Measurements from ENCODE around the gene TAF1. TPM values are rescaled to one million over a fixed set of nuclear protein-coding genes. Genes with fewer than 3 reads are reported as not detected.
"Not testable (repeated sequence)": the region's sequence is repeated elsewhere in the genome, so short reads cannot be mapped to it uniquely, and the experiment has no call there.

Gene TAF1
- total RNA-seq, 1 experiment from 2014 or later: 17.1 TPM

GRCh38 chrX:71509289-71509688 lies 143.1 kb downstream of the TAF1 start:
- no peak for DNase-seq (ENCODE audit: low read depth)

DNA sequence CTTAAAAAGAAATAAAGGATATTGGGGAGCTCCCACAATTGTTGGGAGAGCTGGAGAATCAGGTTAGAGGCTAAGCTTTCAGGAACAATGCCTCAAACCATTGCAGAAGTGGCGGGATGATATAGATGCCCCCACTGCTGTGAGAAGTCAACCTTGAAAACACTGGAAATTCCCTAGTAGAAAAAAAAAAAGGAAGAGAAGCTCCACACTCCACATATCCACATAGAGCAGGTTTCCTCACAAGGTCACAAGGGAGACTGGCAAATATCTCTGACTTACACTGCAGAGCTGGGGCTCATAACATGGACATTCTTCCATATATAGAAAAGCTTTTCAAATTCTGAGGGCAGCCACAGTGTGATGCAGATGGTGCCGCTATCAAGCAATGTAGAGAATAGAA lies 144.0 kb downstream of the TAF1 start:
- DNase-seq (ENCODE audit: low read depth): no peak

DNA sequence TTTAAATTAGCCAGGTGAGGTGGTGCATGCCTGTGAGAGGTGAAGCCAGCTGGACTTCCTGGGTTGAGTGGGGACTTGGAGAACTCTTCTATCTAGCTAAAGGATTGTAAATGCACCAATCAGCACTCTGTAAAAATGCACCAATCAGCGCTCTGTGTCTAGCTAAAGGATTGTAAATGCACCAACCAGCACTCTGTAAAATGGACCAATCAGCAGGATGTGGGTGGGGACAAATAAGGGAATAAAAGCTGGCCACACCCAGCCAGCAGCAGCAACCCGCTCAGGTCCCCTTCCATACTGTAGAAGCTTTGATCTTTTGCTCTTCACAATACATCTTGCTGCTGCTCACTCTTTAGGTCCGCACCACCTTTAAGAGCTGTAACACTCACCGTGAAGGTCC lies 147.6 kb downstream of the TAF1 start:
- DNase-seq (ENCODE audit: low read depth): not testable (repeated sequence)

DNA sequence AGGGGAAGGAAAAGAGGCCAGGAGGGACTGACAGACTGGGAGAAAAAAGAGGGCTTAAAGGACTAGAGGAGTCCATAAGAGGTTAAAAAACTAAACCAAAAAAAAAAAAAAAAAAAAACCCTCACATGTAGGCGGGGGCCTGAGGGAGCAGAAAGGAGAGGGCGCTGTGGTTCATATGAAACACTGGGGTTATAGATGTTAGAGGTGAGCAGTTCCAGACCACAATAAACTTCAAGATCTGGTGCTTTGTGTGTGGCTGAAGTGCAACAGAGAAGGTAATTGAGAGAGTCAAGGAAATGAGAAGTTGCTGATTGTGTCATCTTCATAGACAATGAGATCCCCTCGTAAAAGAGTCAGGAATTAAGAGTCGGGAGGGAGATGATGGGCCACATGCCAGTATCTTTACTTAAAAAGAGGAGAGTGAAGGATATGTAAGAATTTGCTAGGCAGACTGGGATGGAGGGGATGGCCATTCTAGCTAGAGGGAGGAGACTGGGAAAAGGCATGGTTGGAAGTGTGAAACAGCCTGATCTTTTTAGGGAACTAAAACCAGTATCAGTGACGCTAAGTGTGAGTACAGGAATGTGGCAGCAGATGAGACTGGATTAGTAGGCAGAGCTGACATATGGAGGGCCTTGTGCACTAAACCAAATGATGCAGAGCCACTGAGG lies 148.3 kb downstream of the TAF1 start:
- no peak for DNase-seq (ENCODE audit: low read depth)

GRCh38 chrX:71515038-71515396 lies 148.9 kb downstream of the TAF1 start:
- no peak for DNase-seq (ENCODE audit: low read depth)

Other genes with a start within 250 kb of the TAF1 start
- 14.2 and 21.3 TPM in 2 replicates for gene MED12, start 247.8 kb upstream of the TAF1 start, total RNA-seq (2014; rRNA removed)
- gene NLGN3, start 221.5 kb upstream of the TAF1 start, total RNA-seq (2014; rRNA removed): 0.06 and 0.23 TPM in 2 replicates
- gene GJB1, start 143.1 kb upstream of the TAF1 start, total RNA-seq (2014; rRNA removed): not detected in 2 replicates
- 20.8 and 21.9 TPM in 2 replicates for gene ZMYM3, start 112.2 kb upstream of the TAF1 start, total RNA-seq (2014; rRNA removed)
- 393 and 463 TPM in 2 replicates for gene NONO, start 82.7 kb upstream of the TAF1 start, total RNA-seq (2014; rRNA removed)
- gene ITGB1BP2, start 64.6 kb upstream of the TAF1 start, total RNA-seq (2014; rRNA removed): 1.6 and 1.9 TPM in 2 replicates
- 48.3 and 55.3 TPM in 2 replicates for gene OGT, start 166.7 kb downstream of the TAF1 start, total RNA-seq (2014; rRNA removed)
- gene GCNA, start 212.1 kb downstream of the TAF1 start, total RNA-seq (2014; rRNA removed): 2.1 and 2.2 TPM in 2 replicates